HG03097 (cell line): ENCODE results near the gene SLC1A3.

Experiments
- ATAC-seq: cut with Tn5 transposase; IDR thresholded peaks from one replicate; pipeline ENCODE4 v1.9.1; 2021; ENCODE audit not compliant: unreplicated experiment, low FRiP score

Gene SLC1A3

GRCh38 chr5:36599986-36600779 lies 6.2 kb upstream of the SLC1A3 start:
- ATAC-seq: no peak

GRCh38 chr5:36600917-36601527 lies 5.4 kb upstream of the SLC1A3 start:
- no peak for ATAC-seq

- no peak for ATAC-seq
Measured at GRCh38 chr5:36602704-36603321, 3.6 kb upstream of the SLC1A3 start.

GRCh38 chr5:36605241-36605640 lies 1.2 kb upstream of the SLC1A3 start:
- no peak for ATAC-seq

- no peak for ATAC-seq
Measured at GRCh38 chr5:36606036-36606427, 374 bp upstream of the SLC1A3 start.

- ATAC-seq: no peak
Measured at GRCh38 chr5:36607114-36607571, 737 bp downstream of the SLC1A3 start.

- ATAC-seq: no peak
Measured at GRCh38 chr5:36607838-36608783, 1.7 kb downstream of the SLC1A3 start.

GRCh38 chr5:36610621-36611020 lies 4.2 kb downstream of the SLC1A3 start:
- ATAC-seq: no peak

- ATAC-seq: no peak
Measured at GRCh38 chr5:36611520-36612274, 5.3 kb downstream of the SLC1A3 start.

- ATAC-seq: no peak
Measured at GRCh38 chr5:36613241-36613640, 6.8 kb downstream of the SLC1A3 start.

- no peak for ATAC-seq
Measured at GRCh38 chr5:36613771-36614656, 7.6 kb downstream of the SLC1A3 start.

- ATAC-seq: no peak
Measured at GRCh38 chr5:36614657-36615308, 8.4 kb downstream of the SLC1A3 start.

- ATAC-seq: no peak
Measured at GRCh38 chr5:36619012-36619635, 12.7 kb downstream of the SLC1A3 start.

- no peak for ATAC-seq
Measured at GRCh38 chr5:36621985-36622384, 15.6 kb downstream of the SLC1A3 start.

- no peak for ATAC-seq
Measured at GRCh38 chr5:36623832-36624231, 17.4 kb downstream of the SLC1A3 start.

- ATAC-seq: no peak
Measured at GRCh38 chr5:36624277-36624676, 17.9 kb downstream of the SLC1A3 start.

GRCh38 chr5:36628695-36629094 lies 22.3 kb downstream of the SLC1A3 start:
- no peak for ATAC-seq

- ATAC-seq: no peak
Measured at GRCh38 chr5:36629729-36630128, 23.3 kb downstream of the SLC1A3 start.
